Omental fat pad (tissue), 4 donors: ENCODE data around the gene VMO1. TPM values are rescaled to one million over a fixed set of nuclear protein-coding genes. Genes with fewer than 3 reads are reported as not detected.

Source experiments
- ATAC-seq: fragments of 150-250 bp; one replicate; pipeline ENCODE4 v1.9.1; 2016; ENCODE audit warnings: mild to moderate bottlenecking, moderate library complexity; ENCODE audit not compliant: low FRiP score
- DNase-seq: peaks from one replicate; pipeline ENCODE4 v3.0.0-alpha.2; 2019; ENCODE audit warnings: low spot score
- total RNA-seq, 4 donors: library from RNA; depleted of rRNA; stranded (reverse); fragments of >200 nt; gene quantifications; one replicate each; pipeline ENCODE4 v1.1.0, GENCODE V29; 2016
- TF ChIP-seq, protein P1 (sequence below), 3 donors: fragments of 450-650 bp; IDR thresholded peaks; one replicate each; pipeline ENCODE4 v1.5.1; 2016 to 2017; ENCODE audit warnings: antibody characterized with exemption in 3 of 3, mild to moderate bottlenecking in 3 of 3, moderate library complexity in 2 of 3

Gene VMO1
- total RNA-seq, 4 donors from 2014 or later: 2.1 to 13.1 (median 8.4) TPM

GRCh38 chr17:4808378-4808767 is 22.2 kb upstream of the VMO1 start:
- TF ChIP-seq, protein P1, sequence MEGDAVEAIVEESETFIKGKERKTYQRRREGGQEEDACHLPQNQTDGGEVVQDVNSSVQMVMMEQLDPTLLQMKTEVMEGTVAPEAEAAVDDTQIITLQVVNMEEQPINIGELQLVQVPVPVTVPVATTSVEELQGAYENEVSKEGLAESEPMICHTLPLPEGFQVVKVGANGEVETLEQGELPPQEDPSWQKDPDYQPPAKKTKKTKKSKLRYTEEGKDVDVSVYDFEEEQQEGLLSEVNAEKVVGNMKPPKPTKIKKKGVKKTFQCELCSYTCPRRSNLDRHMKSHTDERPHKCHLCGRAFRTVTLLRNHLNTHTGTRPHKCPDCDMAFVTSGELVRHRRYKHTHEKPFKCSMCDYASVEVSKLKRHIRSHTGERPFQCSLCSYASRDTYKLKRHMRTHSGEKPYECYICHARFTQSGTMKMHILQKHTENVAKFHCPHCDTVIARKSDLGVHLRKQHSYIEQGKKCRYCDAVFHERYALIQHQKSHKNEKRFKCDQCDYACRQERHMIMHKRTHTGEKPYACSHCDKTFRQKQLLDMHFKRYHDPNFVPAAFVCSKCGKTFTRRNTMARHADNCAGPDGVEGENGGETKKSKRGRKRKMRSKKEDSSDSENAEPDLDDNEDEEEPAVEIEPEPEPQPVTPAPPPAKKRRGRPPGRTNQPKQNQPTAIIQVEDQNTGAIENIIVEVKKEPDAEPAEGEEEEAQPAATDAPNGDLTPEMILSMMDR (IDR thresholded peaks at IDR 0.05): no peak
- ATAC-seq (no peak), DNase-seq (no peak)

DNA sequence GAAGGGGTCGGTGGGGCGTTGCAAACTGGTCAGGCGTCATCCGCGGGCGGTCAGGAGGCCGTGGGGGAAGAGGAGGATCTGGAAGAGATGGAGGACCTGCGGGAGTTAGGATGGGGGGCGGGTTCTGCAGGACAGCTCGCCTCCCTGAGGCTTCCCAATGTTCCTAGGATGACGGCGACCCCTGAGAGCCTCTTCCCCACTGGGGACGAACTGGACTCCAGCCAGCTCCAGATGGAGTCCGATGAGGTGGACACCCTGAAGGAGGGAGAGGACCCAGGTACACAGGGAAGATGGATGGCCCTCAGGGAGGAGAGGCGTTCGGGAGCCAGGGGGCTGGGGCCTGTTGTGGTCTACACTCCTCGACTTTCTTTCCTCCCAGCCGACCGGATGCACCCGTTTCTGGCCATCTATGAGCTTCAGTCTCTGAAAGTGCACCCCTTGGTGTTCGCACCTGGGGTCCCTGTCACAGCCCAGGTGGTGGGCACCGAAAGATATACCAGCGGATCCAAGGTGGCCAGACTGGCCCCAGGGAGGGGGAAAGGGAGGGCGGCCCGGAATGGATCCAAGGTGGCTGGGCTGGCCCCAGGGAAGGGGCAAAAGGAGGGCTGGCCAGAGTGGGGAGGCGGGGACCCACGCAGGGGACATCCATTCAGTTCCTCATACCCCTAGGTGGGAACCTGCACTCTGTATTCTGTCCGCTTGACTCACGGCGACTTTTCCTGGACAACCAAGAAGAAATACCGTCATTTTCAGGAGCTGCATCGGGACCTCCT is 21.6 kb upstream of the VMO1 start:
- ATAC-seq (peak; percentile 5), DNase-seq (no peak)
- TF ChIP-seq, protein P1 (IDR thresholded peaks at IDR 0.05): no peak

- ATAC-seq: peak; percentile 96
Observed at GRCh38 chr17:4806777-4807604, 20.8 kb upstream of the VMO1 start, which contains the start of gene PLD2. Gene PLD2 (plus strand): TSS chr17:4807152. CDS start chr17:4807773, 621 bp downstream.

DNA sequence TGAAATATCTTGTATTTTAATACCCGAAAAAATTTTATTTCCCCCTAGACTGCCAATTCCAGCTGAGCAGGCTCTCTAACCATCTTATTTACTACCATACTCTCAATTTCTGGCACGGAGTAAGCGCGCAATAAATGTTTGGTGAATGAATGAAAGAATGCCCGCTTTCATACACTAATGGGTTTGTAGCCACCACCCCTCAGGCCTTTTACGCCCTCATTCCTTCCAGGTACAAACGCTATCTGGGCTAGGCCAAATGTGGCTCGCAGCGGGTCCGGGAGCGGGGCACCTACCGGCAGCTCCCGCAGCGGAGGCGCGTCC is 20.3 kb upstream of the VMO1 start:
- ATAC-seq: peak; percentile 15
- TF ChIP-seq, protein P1 (IDR thresholded peaks at IDR 0.05): no peak
- DNase-seq: no peak

More at GRCh38 chr17:4806777-4807604, 20.8 kb upstream of the VMO1 start, which contains the start of gene PLD2:
- TF ChIP-seq, protein P1 (IDR thresholded peaks at IDR 0.05): no peak
- peak; percentile 56 for DNase-seq

DNA sequence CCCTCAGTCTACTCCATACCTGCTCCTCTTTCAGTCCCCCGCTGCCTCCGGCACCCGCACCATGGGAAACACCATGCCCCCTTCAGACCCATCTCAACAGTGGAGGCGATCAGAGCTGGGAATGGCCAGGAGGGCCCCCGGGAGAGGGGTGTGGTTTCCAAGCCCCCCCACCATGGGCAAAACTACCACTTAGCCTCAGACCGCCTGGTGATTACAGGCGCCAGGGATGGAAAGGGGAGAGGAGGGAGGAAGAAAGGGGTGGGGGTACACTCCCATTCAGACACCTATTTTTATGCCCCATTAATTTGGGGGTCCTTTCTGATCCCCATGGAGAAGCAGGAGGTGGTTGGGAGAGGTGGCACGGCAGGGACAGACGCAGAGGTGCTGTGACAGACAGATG is 16.1 kb upstream of the VMO1 start, which contains the start of gene C17orf114:
Gene C17orf114 (minus strand): TSS at position 101 of the 400 bp plus-strand sequence.
- TF ChIP-seq, protein P1 (IDR thresholded peaks at IDR 0.05): no peak
- DNase-seq (no peak), ATAC-seq (no peak)

DNA sequence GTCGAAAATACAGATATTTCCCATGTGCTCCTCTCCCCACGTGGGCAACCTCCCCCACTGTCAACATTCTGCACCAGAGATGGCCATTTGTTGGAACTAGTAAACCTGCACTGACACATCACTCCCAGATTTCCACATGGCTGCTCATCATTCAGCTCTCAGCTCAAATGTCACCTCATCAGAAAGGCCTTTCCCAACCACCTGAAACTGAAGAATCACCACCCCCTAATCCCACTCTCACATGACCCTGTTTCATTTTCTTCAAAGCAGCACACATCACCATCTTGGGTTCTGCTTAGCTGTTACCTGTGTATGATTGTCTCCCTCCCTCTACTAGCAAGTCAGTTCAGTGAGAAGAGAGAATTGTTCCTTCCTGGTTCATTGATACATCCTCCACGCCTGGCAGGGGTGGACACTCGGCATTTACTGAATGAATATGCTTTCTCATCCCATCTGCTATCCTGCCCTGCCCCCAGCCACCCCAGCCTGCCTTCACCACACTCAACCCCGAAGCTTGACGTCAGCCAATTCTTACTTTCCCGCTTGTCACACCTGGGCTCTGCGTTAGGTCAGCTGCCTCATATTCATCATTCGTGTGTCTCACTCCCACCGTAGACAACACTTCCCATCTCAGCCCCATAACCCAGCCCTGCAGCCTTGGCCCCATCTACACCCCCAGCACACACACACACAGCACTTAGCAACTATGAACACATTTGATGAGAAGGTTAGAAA is 14.5 kb upstream of the VMO1 start:
- TF ChIP-seq, protein P1 (IDR thresholded peaks at IDR 0.05): no peak

More for the DNA sequence above, 14.5 kb upstream of the VMO1 start:
- ATAC-seq (no peak), DNase-seq (no peak)
